ENCODE measurements around the gene FXYD4.
"Not testable (repeated sequence)": the region's sequence is repeated elsewhere in the genome, so short reads cannot be mapped to it uniquely, and the experiment has no call there.

- TF ChIP-seq EZH2phosphoT487 (IDR thresholded peaks at IDR 0.05; ENCODE audit: low read depth, severe bottlenecking, unreplicated experiment); CTCF (IDR thresholded peaks at IDR 0.05; ENCODE audit: poor library complexity); EZH2 (IDR thresholded peaks at IDR 0.05; ENCODE audit: borderline replicate concordance): not testable (repeated sequence)
These were observed 33.9 kb upstream of the FXYD4 start for GRCh38 chr10:43337536-43337935.

Data from hepatocyte (in vitro differentiated cells).